Natural killer cell (primary cell): ENCODE results near the gene PDE2A. TPM values are rescaled to one million over a fixed set of nuclear protein-coding genes. Genes with fewer than 3 reads are reported as not detected.

Experiments used
- ATAC-seq, 3 donors: fragments of 150-1000 bp in 2 of 3; fragments of 200-7000 bp in 1 of 3; cut with Tn5 transposase; 1 replicate in 1 of 3; 2 replicates in 2 of 3; pipeline ENCODE4 v1.10.0; 2021; ENCODE audit warnings: mild to moderate bottlenecking in 2 of 3, moderate library complexity in 2 of 3
- DNase-seq, 2 donors: peaks; one replicate each; pipeline versions ENCODE4 v3.0.0 to v3.0.0-alpha.2; 2013 to 2021; ENCODE audit warnings: mixed read lengths in 1 of 2
- H3K27ac ChIP-seq: one replicate; pipeline ENCODE4 v1.5.1; 2013; ENCODE audit warnings: mild to moderate bottlenecking, low read length
- H3K27me3 ChIP-seq: one replicate; pipeline ENCODE4 v1.6.1; 2013; ENCODE audit warnings: low read length; ENCODE audit not compliant: control insufficient read depth, insufficient read depth
- H3K36me3 ChIP-seq: one replicate; pipeline ENCODE4 v1.6.1; 2013; ENCODE audit warnings: low read length; ENCODE audit not compliant: control insufficient read depth, insufficient read depth
- H3K4me1 ChIP-seq: one replicate; pipeline ENCODE4 v1.6.1; 2013; ENCODE audit warnings: low read length; ENCODE audit not compliant: control insufficient read depth, insufficient read depth
- H3K4me3 ChIP-seq: one replicate; pipeline ENCODE4 v1.5.1; 2013; ENCODE audit warnings: low read length
- H3K9me3 ChIP-seq: one replicate; pipeline ENCODE4 v1.6.1; 2013; ENCODE audit warnings: low read length; ENCODE audit not compliant: control insufficient read depth, insufficient read depth
- H3K27ac Mint-ChIP-seq, 2 donors: one replicate each; pipeline ENCODE4 v1.8.0; 2022; ENCODE audit warnings: mild to moderate bottlenecking in 2 of 2, mixed read lengths in 2 of 2, moderate library complexity in 1 of 2
- H3K27me3 Mint-ChIP-seq, 2 donors: one replicate each; pipeline ENCODE4 v1.8.0; 2022; ENCODE audit warnings: low read depth in 2 of 2, mixed read lengths in 2 of 2
- H3K36me3 Mint-ChIP-seq: one replicate; pipeline ENCODE4 v1.8.0; 2022; ENCODE audit warnings: mixed read lengths
- H3K4me1 Mint-ChIP-seq, 2 donors: one replicate each; pipeline ENCODE4 v1.8.0; 2022; ENCODE audit warnings: mixed read lengths in 2 of 2
- H3K4me3 Mint-ChIP-seq: one replicate; pipeline ENCODE4 v1.8.0; 2022; ENCODE audit warnings: mild to moderate bottlenecking, moderate library complexity, mixed read lengths
- H3K9me3 Mint-ChIP-seq, 2 donors: one replicate each; pipeline ENCODE4 v1.8.0; 2022; ENCODE audit warnings: mixed read lengths in 2 of 2
- WGBS: methylation state at CpG from one replicate; pipeline ENCODE4 v1.1.7; 2013; ENCODE audit warnings: missing lambda C conversion rate; ENCODE audit not compliant: insufficient coverage; 5-methylcytosine and 5-hydroxymethylcytosine counted together
- intact Hi-C: fragments of 100-400 bp; cut with micrococcal nuclease; formaldehyde crosslinking; loops from one replicate; pipeline ENCODE4 v1.14.2; 2022
- total RNA-seq, 4 donors: library from RNA; stranded (reverse); fragments of 120-200 nt in 1 of 4; gene quantifications; one replicate each; pipeline versions ENCODE4 v1.2.3 to v1.2.4, GENCODE V29; 2013 to 2022
- TF ChIP-seq, protein P1 (sequence below): fragments of 200-600 bp; IDR thresholded peaks from one replicate; pipeline ENCODE4 v1.8.0; 2022; ENCODE audit warnings: antibody characterized with exemption

The PDE2A gene
- total RNA-seq, 3 donors from 2014 or later (not counting 1 experiment from before 2014, with no cell fraction given), result 8.7 to 11.9 (median 9.0) TPM

DNA sequence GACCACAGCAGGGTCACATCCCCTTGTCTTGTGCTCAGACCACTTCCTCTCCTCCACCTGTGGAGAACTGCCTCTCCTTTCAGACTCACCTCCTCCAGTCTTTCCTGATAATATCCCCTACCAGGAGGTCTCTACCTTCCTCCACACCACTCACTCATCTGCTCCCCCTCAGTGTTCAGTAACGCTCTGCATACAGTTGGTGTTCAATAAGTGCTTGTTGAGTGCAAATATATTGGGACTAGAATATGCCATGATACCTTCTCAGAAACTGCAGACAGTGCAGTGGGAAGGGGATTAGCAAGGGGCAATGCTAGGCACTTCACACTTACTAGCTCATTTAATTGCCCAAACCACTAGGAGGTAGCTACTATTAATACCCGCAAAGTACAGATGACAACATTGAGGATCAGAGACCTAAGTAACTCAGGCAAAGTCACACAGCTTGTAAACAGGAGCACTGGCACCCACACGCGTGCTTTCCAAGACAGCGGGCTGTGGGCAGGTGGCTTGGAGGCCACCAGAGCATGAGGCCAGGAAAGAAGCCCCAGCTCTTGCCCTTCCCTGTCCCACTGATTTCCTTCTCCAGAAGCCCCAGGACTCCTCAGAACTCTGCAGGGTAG is 8.1 kb upstream of the PDE2A start:
- peaks cover 28% of the 10 kb centered on the region for H3K36me3 ChIP-seq
- Mint-ChIP-seq H3K27ac (peak overlapping the region; percentile 69 to 78), H3K9me3 (no peaks in the 10 kb centered on the region), H3K4me3 (no peak overlapping the region), H3K4me1 (peaks cover 24 to 46% of the 10 kb centered on the region in 2 donors), H3K27me3 (no peaks in the 10 kb centered on the region), H3K36me3 (no peaks in the 10 kb centered on the region)
- WGBS, result 62% methylated on average over 4 of the region's 5 CpGs
- no peak overlapping the region for H3K27ac ChIP-seq
- DNase-seq (no peak), ATAC-seq (no peak)
- H3K27me3 ChIP-seq, result no peaks in the 10 kb centered on the region
- H3K9me3 ChIP-seq, result no peaks in the 10 kb centered on the region
- TF ChIP-seq, protein P1, sequence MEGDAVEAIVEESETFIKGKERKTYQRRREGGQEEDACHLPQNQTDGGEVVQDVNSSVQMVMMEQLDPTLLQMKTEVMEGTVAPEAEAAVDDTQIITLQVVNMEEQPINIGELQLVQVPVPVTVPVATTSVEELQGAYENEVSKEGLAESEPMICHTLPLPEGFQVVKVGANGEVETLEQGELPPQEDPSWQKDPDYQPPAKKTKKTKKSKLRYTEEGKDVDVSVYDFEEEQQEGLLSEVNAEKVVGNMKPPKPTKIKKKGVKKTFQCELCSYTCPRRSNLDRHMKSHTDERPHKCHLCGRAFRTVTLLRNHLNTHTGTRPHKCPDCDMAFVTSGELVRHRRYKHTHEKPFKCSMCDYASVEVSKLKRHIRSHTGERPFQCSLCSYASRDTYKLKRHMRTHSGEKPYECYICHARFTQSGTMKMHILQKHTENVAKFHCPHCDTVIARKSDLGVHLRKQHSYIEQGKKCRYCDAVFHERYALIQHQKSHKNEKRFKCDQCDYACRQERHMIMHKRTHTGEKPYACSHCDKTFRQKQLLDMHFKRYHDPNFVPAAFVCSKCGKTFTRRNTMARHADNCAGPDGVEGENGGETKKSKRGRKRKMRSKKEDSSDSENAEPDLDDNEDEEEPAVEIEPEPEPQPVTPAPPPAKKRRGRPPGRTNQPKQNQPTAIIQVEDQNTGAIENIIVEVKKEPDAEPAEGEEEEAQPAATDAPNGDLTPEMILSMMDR, result no peak
- H3K4me1 ChIP-seq, result peaks cover 5% of the 10 kb centered on the region
- H3K4me3 ChIP-seq, result no peak overlapping the region
- intact Hi-C loops, result loop anchor here (2.0 to 5.0 kb wide), 2 partner anchors 98 to 495 kb away; no protein-coding TSS in a partner anchor

DNA sequence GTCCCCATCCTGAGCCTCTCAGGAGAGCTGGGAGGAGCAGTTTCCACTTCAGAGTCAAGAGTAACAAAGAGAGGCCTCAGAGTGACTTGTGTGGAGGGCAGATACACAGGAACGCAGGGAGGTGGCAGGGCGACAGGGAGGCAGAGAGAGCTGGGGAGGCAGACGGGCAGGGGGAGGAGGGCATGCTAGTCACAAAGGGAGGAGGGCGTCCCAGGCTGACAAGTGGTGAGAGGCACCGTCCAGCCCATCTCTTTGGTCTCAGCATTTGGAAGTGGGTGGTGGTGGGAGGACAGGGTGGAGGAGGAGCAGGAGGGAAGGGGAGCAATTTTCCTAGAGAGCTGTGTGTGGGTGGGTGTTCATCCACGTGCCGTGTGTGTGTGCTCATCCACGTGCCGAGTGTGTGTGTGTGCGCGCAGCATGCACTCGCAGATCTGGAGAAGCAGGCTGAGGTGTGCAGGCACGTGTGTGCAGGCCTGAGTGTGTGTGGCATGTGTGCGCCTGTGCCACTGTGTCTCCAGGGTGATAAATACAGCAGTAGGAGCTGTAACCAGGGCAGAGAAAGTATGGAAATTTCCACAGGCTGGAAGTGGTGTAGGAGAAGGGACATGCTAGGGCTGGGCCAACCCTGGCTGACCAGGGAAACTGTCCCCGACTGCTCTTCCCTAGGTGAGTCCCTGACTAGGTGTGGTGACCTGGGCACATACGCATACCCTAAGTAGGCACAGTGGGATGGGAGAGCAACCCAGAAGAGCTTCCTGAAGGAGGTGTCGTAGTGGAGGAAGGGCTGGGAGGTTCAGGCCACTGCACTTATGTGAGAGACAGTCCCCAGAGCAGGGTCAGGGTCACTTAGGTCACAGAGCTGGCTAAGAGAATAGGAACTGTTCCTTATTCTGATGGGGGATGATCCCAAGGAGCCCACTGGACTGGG is 7.3 kb upstream of the PDE2A start:
- H3K36me3 Mint-ChIP-seq, result no peaks in the 10 kb centered on the region
- Histone ChIP-seq H3K27me3 (no peaks in the 10 kb centered on the region), H3K9me3 (no peaks in the 10 kb centered on the region), H3K4me1 (peaks cover 13% of the 10 kb centered on the region), H3K27ac (no peak overlapping the region), H3K4me3 (no peak overlapping the region), H3K36me3 (peaks cover 22% of the 10 kb centered on the region)
- no peak overlapping the region for H3K4me3 Mint-ChIP-seq
- H3K27me3 Mint-ChIP-seq, result no peaks in the 10 kb centered on the region
- TF ChIP-seq, protein P1, result no peak
- H3K9me3 Mint-ChIP-seq, result no peaks in the 10 kb centered on the region
- DNase-seq (no peak), ATAC-seq (no peak)
- WGBS, result 65% methylated on average over 17 of the region's 17 CpGs
- intact Hi-C loops, result loop anchor here (2.0 to 5.0 kb wide), 2 partner anchors 97 to 496 kb away; no protein-coding TSS in a partner anchor
- H3K4me1 Mint-ChIP-seq, result peaks cover 16 to 47% of the 10 kb centered on the region in 2 donors
- peak overlapping the region; percentile 69 to 78 for H3K27ac Mint-ChIP-seq

DNA sequence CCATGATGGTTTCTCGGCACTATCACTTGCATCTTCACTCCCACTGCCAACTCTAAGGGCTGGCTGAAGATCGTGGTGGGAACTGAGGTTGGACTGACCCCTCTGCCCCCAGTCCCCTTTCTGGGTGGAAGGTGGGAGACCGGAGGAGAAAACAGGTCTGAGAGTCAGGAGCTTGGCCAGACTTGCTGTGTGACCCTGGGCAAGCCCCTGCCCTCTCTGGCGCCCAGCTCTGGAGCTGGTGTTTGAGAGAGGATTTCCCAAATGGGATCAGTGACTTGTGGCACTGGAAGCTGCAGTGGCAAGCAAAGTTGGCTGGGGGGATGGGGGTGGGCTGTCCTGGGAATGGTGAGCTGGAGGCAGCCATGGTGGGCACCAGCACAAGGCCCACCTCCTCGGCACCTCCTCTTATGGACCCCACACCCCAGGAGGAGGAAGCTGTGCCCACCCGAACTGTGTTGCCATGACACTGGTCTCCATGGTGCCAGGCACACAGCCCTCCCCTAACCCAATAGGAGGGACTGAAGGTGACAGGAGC is 6.5 kb upstream of the PDE2A start:
- DNase-seq (no peak), ATAC-seq (no peak)
- TF ChIP-seq, protein P1, result no peak
- peak overlapping the region; percentile 69 to 78 for H3K27ac Mint-ChIP-seq
- Histone ChIP-seq H3K9me3 (no peaks in the 10 kb centered on the region), H3K36me3 (peaks cover 17% of the 10 kb centered on the region), H3K4me1 (peaks cover 17% of the 10 kb centered on the region), H3K27ac (no peak overlapping the region), H3K4me3 (no peak overlapping the region), H3K27me3 (peaks cover 3% of the 10 kb centered on the region)
- H3K4me1 Mint-ChIP-seq, result peaks cover 13 to 42% of the 10 kb centered on the region in 2 donors
- no peak overlapping the region for H3K4me3 Mint-ChIP-seq
- H3K27me3 Mint-ChIP-seq, result peaks cover 0 to 5% of the 10 kb centered on the region in 2 donors
- intact Hi-C loops, result loop anchor here (5.0 kb wide), 1 partner anchor 497 kb away; no protein-coding TSS in a partner anchor
- no peaks in the 10 kb centered on the region for H3K36me3 Mint-ChIP-seq
- WGBS, result 60% methylated on average over 4 of the region's 6 CpGs
- H3K9me3 Mint-ChIP-seq, result no peaks in the 10 kb centered on the region
